CD14-positive monocyte (primary cell): ENCODE data around the gene CECR2. TPM values are rescaled to one million over a fixed set of nuclear protein-coding genes. Genes with fewer than 3 reads are reported as not detected.

Experiments
- DNase-seq, 3 donors: peaks; one replicate each; pipeline ENCODE4 v3.0.0-alpha.2; 2011 to 2022
- H2AFZ ChIP-seq: 2 replicates; pipeline ENCODE4 v1.6.0; 2012; ENCODE audit warnings: mild to moderate bottlenecking, low read depth, low read length, inconsistent platforms; ENCODE audit not compliant: insufficient read depth, poor library complexity, severe bottlenecking
- H3K27ac ChIP-seq, 2 donors: 1 replicate in 1 of 2; 2 replicates in 1 of 2; pipeline ENCODE4 v1.5.1; 2012 to 2013; ENCODE audit warnings: low read length in 2 of 2, control low read depth in 1 of 2, inconsistent platforms in 1 of 2, low read depth in 1 of 2, mild to moderate bottlenecking in 1 of 2
- H3K27me3 ChIP-seq, 2 donors: one replicate each; pipeline versions ENCODE4 v1.6.0 to v1.6.1; 2011 to 2013; ENCODE audit warnings: low read length in 2 of 2; ENCODE audit not compliant: control insufficient read depth in 2 of 2, insufficient read depth in 2 of 2
- H3K36me3 ChIP-seq, 2 donors: replicated peaks in 1 of 2; 1 replicate in 1 of 2; 2 replicates in 1 of 2; pipeline versions ENCODE4 v1.5.1 to v1.6.1; 2012 to 2013; ENCODE audit warnings: low read length in 2 of 2, control low read depth in 1 of 2, inconsistent platforms in 1 of 2, mild to moderate bottlenecking in 1 of 2; ENCODE audit not compliant: insufficient read depth in 2 of 2, control insufficient read depth in 1 of 2
- H3K4me1 ChIP-seq, 2 donors: 1 replicate in 1 of 2; 2 replicates in 1 of 2; pipeline versions ENCODE4 v1.5.1 to v1.6.1; 2012 to 2013; ENCODE audit warnings: low read length in 2 of 2, control low read depth in 1 of 2, inconsistent platforms in 1 of 2, mild to moderate bottlenecking in 1 of 2, moderate library complexity in 1 of 2; ENCODE audit not compliant: insufficient read depth in 2 of 2, control insufficient read depth in 1 of 2
- H3K4me2 ChIP-seq: replicated peaks from 2 replicates; pipeline ENCODE3; 2012; ENCODE audit warnings: low read length, moderate library complexity, mild to moderate bottlenecking; ENCODE audit not compliant: poor library complexity, severe bottlenecking; ENCODE audit errors: extremely low read depth
- H3K4me3 ChIP-seq, 3 experiments: fragments of 200-600 bp in 1 of 3; sonication (generic) in 1 of 3; replicated peaks in 1 of 3; 1 replicate in 2 of 3; 2 replicates in 1 of 3; pipeline ENCODE4 v1.5.1; 2011 to 2013; ENCODE audit warnings: low read length in 3 of 3, mild to moderate bottlenecking in 3 of 3, control low read depth in 2 of 3, low read depth in 2 of 3, inconsistent platforms in 1 of 3, moderate library complexity in 1 of 3
- H3K79me2 ChIP-seq: 2 replicates; pipeline ENCODE4 v1.6.0; 2012; ENCODE audit warnings: mild to moderate bottlenecking, control low read depth, inconsistent platforms, low read length, moderate library complexity; ENCODE audit not compliant: insufficient read depth
- H3K9ac ChIP-seq: 2 replicates; pipeline ENCODE4 v1.6.0; 2017; ENCODE audit warnings: low read length, mild to moderate bottlenecking; ENCODE audit not compliant: insufficient read depth, poor library complexity, severe bottlenecking
- H3K9me3 ChIP-seq, 2 donors: replicated peaks in 1 of 2; 1 replicate in 1 of 2; 2 replicates in 1 of 2; pipeline versions ENCODE4 v1.5.1 to v1.6.1; 2012 to 2013; ENCODE audit warnings: low read length in 2 of 2, control low read depth in 1 of 2; ENCODE audit not compliant: control insufficient read depth in 1 of 2, insufficient read depth in 1 of 2
- H4K20me1 ChIP-seq: 2 replicates; pipeline ENCODE4 v1.6.0; 2012; ENCODE audit warnings: mild to moderate bottlenecking, low read length, control low read depth, moderate library complexity; ENCODE audit not compliant: insufficient read depth
- H3K27ac Mint-ChIP-seq, 7 donors: one replicate each; pipeline ENCODE4 v1.8.0; 2020; ENCODE audit warnings: mild to moderate bottlenecking in 7 of 7, mixed read lengths in 7 of 7, moderate library complexity in 6 of 7, inconsistent platforms in 2 of 7
- H3K27me3 Mint-ChIP-seq, 3 donors: one replicate each; pipeline ENCODE4 v1.8.0; 2021 to 2022; ENCODE audit warnings: low read depth in 3 of 3, mild to moderate bottlenecking in 3 of 3, mixed read lengths in 3 of 3, moderate library complexity in 3 of 3, inconsistent platforms in 1 of 3
- H3K36me3 Mint-ChIP-seq, 2 donors: one replicate each; pipeline ENCODE4 v1.8.0; 2020; ENCODE audit warnings: mixed read lengths in 2 of 2, inconsistent platforms in 1 of 2, mild to moderate bottlenecking in 1 of 2
- H3K4me1 Mint-ChIP-seq: one replicate; pipeline ENCODE4 v1.8.0; 2020; ENCODE audit warnings: mild to moderate bottlenecking, mixed read lengths
- H3K4me3 Mint-ChIP-seq, 2 donors: one replicate each; pipeline ENCODE4 v1.8.0; 2020; ENCODE audit warnings: mild to moderate bottlenecking in 2 of 2, mixed read lengths in 2 of 2, moderate library complexity in 1 of 2
- H3K9me3 Mint-ChIP-seq, 7 donors: one replicate each; pipeline ENCODE4 v1.8.0; 2020 to 2022; ENCODE audit warnings: mixed read lengths in 7 of 7, mild to moderate bottlenecking in 6 of 7, moderate library complexity in 6 of 7, inconsistent platforms in 2 of 7
- CTCF ChIP-seq: fragments of 200-600 bp; IDR thresholded peaks from one replicate; pipeline ENCODE4 v1.8.0; 2022; ENCODE audit warnings: antibody characterized with exemption, mild to moderate bottlenecking
- WGBS: methylation state at CpG from one replicate; pipeline ENCODE4 v1.1.5; 2013; ENCODE audit warnings: missing lambda C conversion rate; ENCODE audit not compliant: insufficient coverage; 5-methylcytosine and 5-hydroxymethylcytosine counted together
- intact Hi-C, 2 donors: fragments of 100-400 bp; cut with micrococcal nuclease; formaldehyde crosslinking; loops; one replicate each; pipeline versions ENCODE4 v1.15.0 to v1.15.1; 2023
- polyA plus RNA-seq, 3 donors: library from polyadenylated mRNA; depleted of rRNA in 1 of 3; unstranded in 2 of 3; stranded (reverse) in 1 of 3; fragments of 300-500 nt in 2 of 3; fragments of >200 nt in 1 of 3; fragmentation: Illumina TruSeq in 2 of 3; gene quantifications; 1 replicate in 2 of 3; 2 replicates in 1 of 3; pipeline ENCODE4 v1.2.3, GENCODE V29; 2012 to 2021

The CECR2 gene
- polyA plus RNA-seq, 3 donors, result 0.02 to 0.29 (median 0.24) TPM

GRCh38 chr22:17552737-17553136 lies 183.5 kb downstream of the CECR2 start:
- H3K27ac ChIP-seq, result no peak overlapping the region
- H3K4me3 ChIP-seq, result no peak overlapping the region
- H4K20me1 ChIP-seq, result no peaks in the 10 kb centered on the region
- H3K4me2 ChIP-seq, result no peak overlapping the region
- intact Hi-C loops, result no loop called here
- H3K4me1 Mint-ChIP-seq, result no peaks in the 10 kb centered on the region
- no peak overlapping the region for H2AFZ ChIP-seq
- H3K4me1 ChIP-seq, result no peaks in the 10 kb centered on the region
- H3K9me3 Mint-ChIP-seq, result peaks cover 0 to 2% (median 0%) of the 10 kb centered on the region in 7 donors
- H3K27me3 Mint-ChIP-seq, result peaks cover 0 to 3% (median 0%) of the 10 kb centered on the region in 3 donors
- 86% methylated on average over 6 of the region's 7 CpGs for WGBS
- H3K79me2 ChIP-seq, result no peaks in the 10 kb centered on the region
- no peak overlapping the region for H3K9ac ChIP-seq
- peaks cover 0 to 10% of the 10 kb centered on the region in 2 donors for H3K36me3 Mint-ChIP-seq
- H3K27me3 ChIP-seq, result no peaks in the 10 kb centered on the region
- H3K27ac Mint-ChIP-seq, result no peak overlapping the region
- DNase-seq, result no peak
- TF ChIP-seq CTCF, result no peak
- H3K4me3 Mint-ChIP-seq, result no peak overlapping the region
- no peaks in the 10 kb centered on the region for H3K9me3 ChIP-seq
- H3K36me3 ChIP-seq, result no peaks in the 10 kb centered on the region

- DNase-seq, result no peak
- H2AFZ ChIP-seq, result no peak overlapping the region
- intact Hi-C loops, result no loop called here
- peaks cover 0 to 2% (median 0%) of the 10 kb centered on the region in 3 donors for H3K27me3 Mint-ChIP-seq
- no peak overlapping the region for H3K4me2 ChIP-seq
- no peaks in the 10 kb centered on the region for H3K9me3 ChIP-seq
- H3K36me3 Mint-ChIP-seq, result peaks cover 0 to 10% of the 10 kb centered on the region in 2 donors
- WGBS, result 80% methylated on average over 2 of the region's 4 CpGs
- no peaks in the 10 kb centered on the region for H3K4me1 Mint-ChIP-seq
- no peak overlapping the region for H3K9ac ChIP-seq
- no peaks in the 10 kb centered on the region for H3K9me3 Mint-ChIP-seq
- H3K4me3 ChIP-seq, result no peak overlapping the region
- no peak overlapping the region for H3K4me3 Mint-ChIP-seq
- no peaks in the 10 kb centered on the region for H3K27me3 ChIP-seq
- H3K79me2 ChIP-seq, result no peaks in the 10 kb centered on the region
- H4K20me1 ChIP-seq, result no peaks in the 10 kb centered on the region
- no peaks in the 10 kb centered on the region for H3K4me1 ChIP-seq
- H3K36me3 ChIP-seq, result no peaks in the 10 kb centered on the region
- H3K27ac Mint-ChIP-seq, result no peak overlapping the region
- H3K27ac ChIP-seq, result no peak overlapping the region
- TF ChIP-seq CTCF, result no peak
Observed at GRCh38 chr22:17554814-17555213, 185.6 kb downstream of the CECR2 start.
